ENCODE data around the gene CTBP2.
A peak's percentile ranks its signal among the peaks of the same experiment; 100 is the strongest.

The CTBP2 gene

DNA sequence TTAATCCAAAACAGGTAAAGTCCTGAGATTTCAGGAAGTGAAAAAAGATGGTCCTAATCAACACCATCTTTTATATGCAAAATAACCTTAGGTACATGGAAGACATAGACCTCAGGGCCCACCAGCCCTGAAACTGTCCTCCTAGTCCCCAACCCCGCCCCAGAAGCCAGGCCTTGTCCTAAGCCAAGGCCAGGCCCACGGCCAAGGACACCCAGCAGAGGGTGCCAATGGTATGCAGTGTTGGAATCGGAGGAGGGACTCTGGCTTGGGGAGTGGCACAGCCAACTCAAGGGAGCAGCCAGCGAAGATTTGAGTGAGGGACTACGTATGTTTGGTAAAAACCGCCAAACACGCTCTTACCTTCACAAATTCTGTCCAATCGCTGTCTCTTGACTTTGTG lies 121.7 kb downstream of the CTBP2 start:
- Histone ChIP-seq H3K4me3 (ENCODE audit: low read depth in 1 of 2, low read length in 2 of 2) (no peak overlapping the region), H3K27me3 (ENCODE audit: low read depth, low read length) (no peaks in the 10 kb centered on the region), H3K9me3 (ENCODE audit: control insufficient read depth in 1 of 2, low read length in 2 of 2) (no peaks in the 10 kb centered on the region), H3K4me1 (ENCODE audit: control insufficient read depth in 1 of 2, insufficient read depth in 2 of 2, low read length in 2 of 2) (peaks cover 10 to 52% of the 10 kb centered on the region in 2 donors), H3K36me3 (ENCODE audit: control insufficient read depth in 1 of 2, insufficient read depth in 2 of 2, low read length in 2 of 2) (no peaks in the 10 kb centered on the region), H3K27ac (ENCODE audit: low read length) (no peak overlapping the region)

DNA sequence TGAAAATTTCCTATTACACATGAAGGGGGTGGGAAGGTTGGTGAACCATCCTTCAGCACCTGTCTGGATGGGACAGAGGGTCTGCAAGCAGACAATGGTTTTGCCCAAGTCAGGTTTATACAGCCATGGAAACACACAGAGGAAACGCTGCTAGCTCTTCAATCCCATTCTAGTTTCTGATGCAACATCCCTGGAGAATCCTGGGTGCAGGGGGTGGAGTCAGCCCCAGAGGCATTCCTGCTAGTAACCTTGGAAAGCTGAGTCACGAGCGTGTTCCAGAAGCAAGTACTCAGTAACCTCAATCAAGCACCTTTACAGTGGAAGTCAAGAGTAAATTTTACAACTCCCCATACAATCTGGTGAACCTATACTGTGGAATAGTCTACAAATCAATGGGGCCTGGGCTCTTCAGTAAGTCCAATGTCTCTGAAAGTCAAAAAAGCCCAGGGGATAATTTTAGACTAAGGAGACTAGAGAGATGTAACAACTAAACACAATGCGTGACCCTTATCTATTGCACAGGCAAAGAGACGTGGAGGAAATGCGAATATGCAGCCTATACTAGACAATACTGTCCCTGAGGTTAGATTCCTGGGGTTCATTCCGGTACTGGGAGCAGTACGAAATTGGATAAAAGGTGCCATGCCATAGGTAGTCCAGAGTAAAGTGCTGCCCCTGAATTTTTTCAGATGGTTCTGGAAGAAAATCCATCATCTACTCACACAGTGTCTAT lies 123.1 kb downstream of the CTBP2 start:
- no peak overlapping the region for H3K4me3 ChIP-seq (ENCODE audit: low read depth in 1 of 2, low read length in 2 of 2)
- no peaks in the 10 kb centered on the region for H3K9me3 ChIP-seq (ENCODE audit: control insufficient read depth in 1 of 2, low read length in 2 of 2)
- H3K27me3 ChIP-seq (ENCODE audit: low read depth, low read length), result no peaks in the 10 kb centered on the region
- H3K36me3 ChIP-seq (ENCODE audit: control insufficient read depth in 1 of 2, insufficient read depth in 2 of 2, low read length in 2 of 2), result no peaks in the 10 kb centered on the region
- peaks cover 10 to 56% of the 10 kb centered on the region in 2 donors for H3K4me1 ChIP-seq (ENCODE audit: control insufficient read depth in 1 of 2, insufficient read depth in 2 of 2, low read length in 2 of 2)
- no peak overlapping the region for H3K27ac ChIP-seq (ENCODE audit: low read length)

DNA sequence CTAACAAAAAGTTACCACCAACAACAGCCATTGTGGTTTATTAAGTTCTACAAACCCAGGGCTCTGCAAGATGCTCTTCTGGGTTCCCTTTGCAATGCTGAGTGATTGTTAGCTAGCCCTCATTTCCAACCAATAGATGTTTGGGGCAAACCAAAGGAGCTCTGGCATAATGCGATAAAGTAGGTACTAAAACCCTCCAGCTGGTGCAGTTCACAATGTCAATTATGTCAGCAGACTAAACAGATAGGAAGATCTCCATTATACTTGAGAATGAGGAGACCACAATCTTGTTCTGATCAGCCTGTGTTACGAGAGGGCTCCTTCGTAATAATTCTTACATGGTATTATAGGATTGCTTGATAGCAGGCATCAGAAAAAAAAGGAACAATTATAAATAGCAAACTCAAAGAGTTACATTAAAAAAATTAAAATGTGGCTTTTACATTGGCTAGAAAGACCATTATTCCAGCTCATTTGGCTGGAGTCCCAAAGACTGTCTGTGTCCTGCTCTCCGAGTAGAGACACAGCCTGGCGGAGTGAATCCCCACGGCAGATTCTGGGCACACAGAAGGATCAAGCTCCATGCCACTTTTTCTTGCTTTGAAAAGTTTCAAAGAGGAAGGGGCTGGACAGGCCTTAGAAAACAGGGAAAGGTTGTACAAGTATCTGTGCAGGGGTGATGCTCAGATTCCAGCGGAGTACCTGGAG lies 124.6 kb downstream of the CTBP2 start:
- no peak overlapping the region for H3K4me3 ChIP-seq (ENCODE audit: low read depth in 1 of 2, low read length in 2 of 2)
- H3K36me3 ChIP-seq (ENCODE audit: control insufficient read depth in 1 of 2, insufficient read depth in 2 of 2, low read length in 2 of 2), result no peaks in the 10 kb centered on the region
- no peaks in the 10 kb centered on the region for H3K9me3 ChIP-seq (ENCODE audit: control insufficient read depth in 1 of 2, low read length in 2 of 2)
- peaks cover 10 to 53% of the 10 kb centered on the region in 2 donors for H3K4me1 ChIP-seq (ENCODE audit: control insufficient read depth in 1 of 2, insufficient read depth in 2 of 2, low read length in 2 of 2)
- no peak overlapping the region for H3K27ac ChIP-seq (ENCODE audit: low read length)
- no peaks in the 10 kb centered on the region for H3K27me3 ChIP-seq (ENCODE audit: low read depth, low read length)

DNA sequence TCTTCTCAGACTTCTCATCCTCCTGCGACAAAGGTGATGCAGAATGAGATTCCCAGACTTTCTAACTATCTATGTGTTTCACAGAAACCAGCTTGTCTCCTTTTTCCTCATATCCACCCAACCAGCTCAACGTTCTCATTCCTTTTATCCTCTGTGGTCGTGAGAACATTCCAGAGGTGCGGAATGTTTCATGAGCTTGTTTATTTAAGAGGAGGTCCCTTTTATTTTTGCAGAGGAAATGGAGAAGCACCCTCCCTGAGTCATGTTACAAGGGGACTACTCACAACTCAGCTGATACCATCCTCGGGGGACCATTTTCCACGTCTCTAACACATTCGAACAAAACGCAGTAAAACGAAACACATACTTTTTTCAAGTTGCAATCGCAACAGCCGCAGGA lies 125.2 kb downstream of the CTBP2 start:
- Histone ChIP-seq H3K27me3 (ENCODE audit: low read depth, low read length) (no peaks in the 10 kb centered on the region), H3K36me3 (ENCODE audit: control insufficient read depth in 1 of 2, insufficient read depth in 2 of 2, low read length in 2 of 2) (no peaks in the 10 kb centered on the region), H3K27ac (ENCODE audit: low read length) (no peak overlapping the region), H3K4me3 (ENCODE audit: low read depth in 1 of 2, low read length in 2 of 2) (no peak overlapping the region), H3K4me1 (ENCODE audit: control insufficient read depth in 1 of 2, insufficient read depth in 2 of 2, low read length in 2 of 2) (peaks cover 10 to 53% of the 10 kb centered on the region in 2 donors), H3K9me3 (ENCODE audit: control insufficient read depth in 1 of 2, low read length in 2 of 2) (no peaks in the 10 kb centered on the region)

DNA sequence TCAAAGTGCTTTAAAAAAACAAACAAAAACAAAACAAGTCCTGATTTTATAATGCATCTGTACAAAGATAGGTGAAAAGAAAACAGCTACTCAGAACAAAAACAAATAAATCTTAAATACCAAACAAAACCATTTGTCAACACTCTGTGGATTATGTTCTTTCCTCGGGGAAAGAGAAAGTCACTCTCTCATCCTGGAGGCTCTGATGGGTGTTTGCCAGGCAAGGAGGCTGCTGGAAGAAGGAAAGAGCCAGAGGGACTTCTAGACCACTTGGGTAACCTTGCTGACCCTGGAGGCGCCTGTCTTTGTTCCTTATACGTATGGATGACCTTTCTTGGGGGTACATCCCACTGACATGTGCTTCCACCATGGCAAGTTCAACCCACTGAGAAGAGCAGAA lies 125.7 kb downstream of the CTBP2 start:
- Histone ChIP-seq H3K4me3 (ENCODE audit: low read depth in 1 of 2, low read length in 2 of 2) (no peak overlapping the region), H3K27ac (ENCODE audit: low read length) (no peak overlapping the region), H3K4me1 (ENCODE audit: control insufficient read depth in 1 of 2, insufficient read depth in 2 of 2, low read length in 2 of 2) (peaks cover 14 to 53% of the 10 kb centered on the region in 2 donors), H3K27me3 (ENCODE audit: low read depth, low read length) (no peaks in the 10 kb centered on the region), H3K36me3 (ENCODE audit: control insufficient read depth in 1 of 2, insufficient read depth in 2 of 2, low read length in 2 of 2) (no peaks in the 10 kb centered on the region), H3K9me3 (ENCODE audit: control insufficient read depth in 1 of 2, low read length in 2 of 2) (no peaks in the 10 kb centered on the region)

DNA sequence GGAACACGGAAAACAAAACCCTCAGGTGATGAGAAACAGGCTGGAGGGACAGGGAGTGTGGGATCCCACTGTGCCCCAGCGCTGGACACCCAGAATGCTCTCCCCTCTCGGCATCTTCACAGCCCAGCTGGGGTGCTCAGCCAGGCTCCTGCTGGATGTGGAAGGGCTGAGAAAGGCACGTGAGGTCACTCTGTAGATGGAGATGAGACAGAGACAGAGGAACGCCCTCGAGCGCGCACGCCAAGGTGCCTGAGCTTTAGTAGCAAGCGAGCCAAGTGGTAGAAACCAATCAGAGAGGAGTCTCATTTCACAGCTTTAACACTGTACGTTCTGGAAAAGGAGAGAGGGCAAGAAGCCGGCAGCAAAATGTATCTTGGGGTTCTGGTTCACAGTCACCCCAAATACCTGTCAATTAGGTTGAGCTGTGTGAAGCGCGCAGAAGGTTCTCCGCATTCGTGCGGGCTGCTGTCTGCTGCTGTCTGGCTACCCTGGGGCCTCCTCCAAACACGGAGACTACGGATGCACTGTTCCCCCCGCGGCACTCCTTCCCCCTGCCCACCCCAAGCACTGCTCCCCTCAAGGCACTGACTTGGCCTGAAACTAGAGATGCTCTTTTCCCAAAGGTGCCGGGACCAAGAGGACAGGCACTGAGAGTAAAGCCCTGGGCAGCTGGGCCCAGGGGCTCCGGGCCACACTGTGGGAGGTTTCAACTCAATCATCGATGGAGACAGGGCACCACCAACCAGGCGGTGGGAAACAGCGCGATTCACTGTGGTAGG lies 127.0 kb downstream of the CTBP2 start:
- H3K4me1 ChIP-seq (ENCODE audit: control insufficient read depth in 1 of 2, insufficient read depth in 2 of 2, low read length in 2 of 2), result peaks cover 10 to 54% of the 10 kb centered on the region in 2 donors
- H3K27me3 ChIP-seq (ENCODE audit: low read depth, low read length), result no peaks in the 10 kb centered on the region
- H3K36me3 ChIP-seq (ENCODE audit: control insufficient read depth in 1 of 2, insufficient read depth in 2 of 2, low read length in 2 of 2), result no peaks in the 10 kb centered on the region
- H3K27ac ChIP-seq (ENCODE audit: low read length), result no peak overlapping the region
- no peaks in the 10 kb centered on the region for H3K9me3 ChIP-seq (ENCODE audit: control insufficient read depth in 1 of 2, low read length in 2 of 2)
- no peak overlapping the region for H3K4me3 ChIP-seq (ENCODE audit: low read depth in 1 of 2, low read length in 2 of 2)

DNA sequence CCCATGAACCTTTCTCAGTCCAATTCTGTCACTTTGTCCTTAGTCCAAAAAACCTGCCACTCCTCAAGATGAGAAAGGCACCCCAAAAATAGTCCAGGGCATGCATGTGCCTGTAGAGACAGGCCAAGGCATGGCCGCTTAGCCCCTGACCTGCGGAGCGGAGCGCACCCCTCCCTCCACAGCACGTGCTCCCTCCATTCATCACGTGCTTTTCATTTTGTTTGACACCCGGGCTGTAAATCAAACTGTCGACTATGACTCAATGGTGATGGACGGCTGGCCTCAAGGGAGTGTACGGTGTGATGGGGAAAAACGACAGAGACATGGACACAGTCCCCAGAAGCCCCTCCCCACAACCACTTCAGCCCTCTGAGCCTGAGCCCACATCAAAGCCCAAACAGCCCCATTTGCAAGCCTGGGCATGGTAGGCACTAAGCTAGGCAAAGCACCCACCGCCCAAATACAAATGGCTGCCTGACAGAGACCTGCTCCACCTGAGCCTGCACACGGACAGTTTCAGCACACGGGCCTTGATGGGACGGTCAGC lies 127.8 kb downstream of the CTBP2 start:
- Histone ChIP-seq H3K36me3 (ENCODE audit: control insufficient read depth in 1 of 2, insufficient read depth in 2 of 2, low read length in 2 of 2) (no peaks in the 10 kb centered on the region), H3K9me3 (ENCODE audit: control insufficient read depth in 1 of 2, low read length in 2 of 2) (no peaks in the 10 kb centered on the region), H3K27me3 (ENCODE audit: low read depth, low read length) (no peaks in the 10 kb centered on the region), H3K27ac (ENCODE audit: low read length) (no peak overlapping the region), H3K4me1 (ENCODE audit: control insufficient read depth in 1 of 2, insufficient read depth in 2 of 2, low read length in 2 of 2) (peaks cover 10 to 57% of the 10 kb centered on the region in 2 donors), H3K4me3 (ENCODE audit: low read depth in 1 of 2, low read length in 2 of 2) (no peak overlapping the region)

DNA sequence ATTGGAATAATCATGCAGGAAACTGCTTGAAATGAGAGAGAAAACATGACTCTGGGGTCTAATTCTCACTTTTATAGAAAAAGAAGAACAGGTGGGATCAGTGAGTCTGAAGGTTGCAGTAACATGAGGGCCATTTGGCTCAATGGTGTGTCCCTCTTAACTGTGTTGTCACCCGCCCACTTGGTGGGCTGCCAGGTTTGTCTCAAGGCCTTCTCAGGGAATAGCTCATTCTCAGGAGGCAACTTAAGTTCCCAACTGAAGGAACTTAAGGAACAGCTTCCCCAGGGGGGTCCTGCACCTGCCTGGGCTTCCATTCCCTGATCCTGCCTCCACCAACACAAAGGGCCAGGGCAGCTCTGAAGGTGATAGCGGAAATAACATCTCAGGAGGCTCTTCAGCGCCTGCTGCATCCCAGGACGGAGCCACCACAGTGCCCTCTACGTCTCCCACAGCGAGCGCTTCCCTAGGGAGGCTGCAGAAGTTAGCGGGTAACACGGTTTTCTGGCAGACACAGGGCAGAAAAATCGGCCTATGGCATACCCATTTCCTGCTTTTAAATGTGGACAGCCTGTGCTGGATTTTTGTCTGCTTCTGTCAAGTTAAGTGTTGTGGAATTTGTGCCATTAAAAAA lies 129.7 kb downstream of the CTBP2 start:
- Histone ChIP-seq H3K27ac (ENCODE audit: low read length) (no peak overlapping the region), H3K4me1 (ENCODE audit: control insufficient read depth in 1 of 2, insufficient read depth in 2 of 2, low read length in 2 of 2) (peaks cover 9 to 41% of the 10 kb centered on the region in 2 donors), H3K27me3 (ENCODE audit: low read depth, low read length) (no peaks in the 10 kb centered on the region), H3K4me3 (ENCODE audit: low read depth in 1 of 2, low read length in 2 of 2) (no peak overlapping the region), H3K9me3 (ENCODE audit: control insufficient read depth in 1 of 2, low read length in 2 of 2) (no peaks in the 10 kb centered on the region), H3K36me3 (ENCODE audit: control insufficient read depth in 1 of 2, insufficient read depth in 2 of 2, low read length in 2 of 2) (peaks cover 0 to 15% of the 10 kb centered on the region in 2 donors)

DNA sequence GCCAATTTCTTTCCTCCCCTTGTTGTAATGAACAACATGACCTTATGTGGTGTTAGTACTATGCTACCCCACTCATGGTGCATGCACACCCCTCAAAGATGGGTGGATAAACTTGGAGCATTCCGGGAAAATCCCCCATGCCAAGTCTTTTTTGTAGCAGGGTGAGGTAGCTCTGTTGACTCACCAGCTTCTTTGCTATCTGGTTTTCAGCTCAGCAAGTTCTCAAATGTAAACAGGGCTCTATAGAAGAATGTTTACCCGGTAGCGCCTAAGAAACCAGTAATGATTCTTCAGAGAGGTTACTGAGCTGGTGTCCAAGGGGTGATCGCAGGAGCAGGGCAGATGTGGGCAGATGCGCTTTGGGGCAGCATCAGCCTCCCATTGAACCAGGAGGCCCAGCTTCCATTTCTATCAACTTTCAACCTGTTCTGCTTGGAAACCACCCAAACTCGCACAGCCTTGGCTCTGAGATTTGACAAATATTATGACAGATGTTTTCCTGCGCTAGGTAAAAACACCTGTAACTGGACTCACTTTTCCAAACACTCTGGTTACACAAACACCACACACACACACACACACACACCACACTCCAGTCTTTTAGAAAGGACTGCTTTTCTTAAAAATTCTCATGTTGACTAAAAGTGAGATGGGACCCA lies 130.7 kb downstream of the CTBP2 start:
- Histone ChIP-seq H3K9me3 (ENCODE audit: control insufficient read depth in 1 of 2, low read length in 2 of 2) (no peaks in the 10 kb centered on the region), H3K36me3 (ENCODE audit: control insufficient read depth in 1 of 2, insufficient read depth in 2 of 2, low read length in 2 of 2) (peaks cover 0 to 15% of the 10 kb centered on the region in 2 donors), H3K4me3 (ENCODE audit: low read depth in 1 of 2, low read length in 2 of 2) (no peak overlapping the region), H3K4me1 (ENCODE audit: control insufficient read depth in 1 of 2, insufficient read depth in 2 of 2, low read length in 2 of 2) (peaks cover 6 to 36% of the 10 kb centered on the region in 2 donors), H3K27me3 (ENCODE audit: low read depth, low read length) (no peaks in the 10 kb centered on the region), H3K27ac (ENCODE audit: low read length) (peak overlapping the region; percentile 40)

DNA sequence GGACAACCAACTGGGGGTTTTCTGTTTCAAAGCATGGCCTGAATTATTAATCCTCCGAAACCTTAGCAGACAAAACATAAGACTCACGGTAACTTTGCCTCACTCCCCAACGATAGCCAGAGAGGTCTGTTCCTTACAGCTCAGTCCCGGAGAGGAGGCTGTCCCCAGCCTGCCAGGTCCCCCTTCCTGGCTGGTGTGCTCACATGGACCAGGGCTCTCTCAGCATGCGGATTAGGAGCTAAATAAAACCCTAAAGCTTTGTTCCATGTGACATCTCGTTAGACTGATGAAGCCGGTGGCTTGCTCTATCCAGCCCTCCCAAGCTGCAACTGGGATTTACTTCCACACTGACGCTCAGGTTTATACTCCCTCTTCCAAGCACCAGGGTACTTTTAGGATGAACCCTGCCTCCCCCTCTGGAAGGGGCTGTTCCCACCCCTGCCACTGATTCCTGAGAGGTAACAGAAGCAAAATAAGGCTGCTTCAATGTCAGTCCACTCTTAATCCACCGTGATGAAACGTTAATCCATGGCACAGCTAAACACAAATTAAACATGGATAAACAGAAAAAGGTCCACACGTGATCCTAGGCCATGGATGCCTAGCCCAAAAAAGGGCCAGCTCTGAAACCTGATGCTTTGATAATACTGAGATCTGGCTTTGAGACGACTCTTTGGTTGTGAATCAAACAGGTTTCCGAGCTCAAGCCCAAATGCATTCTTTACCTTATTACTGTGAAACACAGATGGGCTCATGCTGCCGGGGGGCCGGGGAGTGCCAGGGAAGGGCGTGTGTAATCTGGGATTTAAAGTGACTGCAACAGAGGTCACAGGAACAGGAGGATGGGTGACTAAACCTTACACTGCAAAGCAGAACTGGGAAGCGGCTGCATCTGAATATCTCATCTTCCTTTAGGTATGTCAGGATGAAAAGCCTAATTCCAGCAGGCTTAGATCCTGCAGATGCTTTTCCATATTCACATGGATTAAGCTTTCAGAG lies 132.2 kb downstream of the CTBP2 start:
- peaks cover 6 to 43% of the 10 kb centered on the region in 2 donors for H3K4me1 ChIP-seq (ENCODE audit: control insufficient read depth in 1 of 2, insufficient read depth in 2 of 2, low read length in 2 of 2)
- no peak overlapping the region for H3K4me3 ChIP-seq (ENCODE audit: low read depth in 1 of 2, low read length in 2 of 2)
- no peaks in the 10 kb centered on the region for H3K9me3 ChIP-seq (ENCODE audit: control insufficient read depth in 1 of 2, low read length in 2 of 2)
- H3K27ac ChIP-seq (ENCODE audit: low read length), result no peak overlapping the region
- H3K36me3 ChIP-seq (ENCODE audit: control insufficient read depth in 1 of 2, insufficient read depth in 2 of 2, low read length in 2 of 2), result peaks cover 0 to 15% of the 10 kb centered on the region in 2 donors
- no peaks in the 10 kb centered on the region for H3K27me3 ChIP-seq (ENCODE audit: low read depth, low read length)

All from muscle layer of duodenum (tissue), 2 donors.